Ovary (tissue), 9 donors: ENCODE results near the gene KLHL9. TPM values are rescaled to one million over a fixed set of nuclear protein-coding genes. Genes with fewer than 3 reads are reported as not detected.

Experiments
- DNase-seq, 5 donors: peaks; one replicate each; pipeline ENCODE4 v3.0.0-alpha.2; 2019 to 2020
- H3K27ac ChIP-seq, 2 donors: fragments of 200-600 bp; one replicate each; pipeline versions ENCODE4 v1.5.1 to v1.8.0; 2019 to 2022
- H3K27me3 ChIP-seq: fragments of 200-600 bp; one replicate; pipeline ENCODE4 v1.8.0; 2022
- H3K36me3 ChIP-seq: fragments of 200-600 bp; sonication (generic); one replicate; pipeline ENCODE4 v1.5.1; 2019
- H3K4me1 ChIP-seq: one replicate; pipeline ENCODE4 v1.8.1; 2013; ENCODE audit warnings: mild to moderate bottlenecking, moderate library complexity; ENCODE audit not compliant: insufficient read depth
- H3K4me3 ChIP-seq: fragments of 200-600 bp; sonication (generic); one replicate; pipeline ENCODE4 v1.5.1; 2017
- H3K9me3 ChIP-seq, 2 donors: fragments of 200-600 bp in 1 of 2; sonication (generic) in 1 of 2; one replicate each; pipeline versions ENCODE4 v1.5.1 to v1.8.1; 2013 to 2019; ENCODE audit warnings: mild to moderate bottlenecking in 1 of 2, moderate library complexity in 1 of 2
- EP300 ChIP-seq: sonication (generic); formaldehyde crosslinking; IDR thresholded peaks from one replicate; pipeline ENCODE4 v1.6.1; 2017; ENCODE audit warnings: antibody characterized with exemption
- POLR2A ChIP-seq: fragments of 450-650 bp; IDR thresholded peaks from one replicate; pipeline ENCODE4 v1.6.1; 2017; ENCODE audit warnings: antibody characterized with exemption, mild to moderate bottlenecking, moderate library complexity
- WGBS, 3 donors: extraction: QIAGEN DNeasy Blood & Tissue Kit in 1 of 3; methylation state at CpG; one replicate each; pipeline versions ENCODE4 v1.1.5 to v1.1.7; 2013 to 2017; 5-methylcytosine and 5-hydroxymethylcytosine counted together
- intact Hi-C, 4 donors: fragments of 100-400 bp; cut with DNase I; formaldehyde crosslinking; loops; one replicate each; pipeline versions ENCODE4 v1.11.0 to v1.15.1; 2022 to 2023
- polyA plus RNA-seq, 2 donors: library from polyadenylated mRNA; stranded (reverse); fragments of 200-250 nt in 1 of 2; fragments of 350-450 nt in 1 of 2; fragmentation: Illumina TruSeq in 1 of 2; extraction: RNeasy Lipid Tissue Mini Kit (QIAGEN cat#74804) in 1 of 2; gene quantifications; one replicate each; pipeline ENCODE4 v1.2.3, GENCODE V29; 2013 to 2014
- total RNA-seq, 7 donors: library from RNA; depleted of rRNA in 2 of 7; stranded (reverse); fragments of >200 nt in 2 of 7; fragmentation: NEBNext Ultra II Directional in 3 of 7; extraction: Animal tissue kit (Norgen Biotek cat#: 25700) in 3 of 7; gene quantifications; one replicate each; pipeline versions ENCODE4 v1.1.0 to v1.2.4, GENCODE V29; 2016 to 2023
- TF ChIP-seq, protein P1 (sequence below), 3 donors: fragments of 450-650 bp in 2 of 3; fragments of 200-600 bp in 1 of 3; IDR thresholded peaks; one replicate each; pipeline versions ENCODE4 v1.5.1 to v1.8.0; 2016 to 2022; ENCODE audit warnings: antibody characterized with exemption in 3 of 3, mild to moderate bottlenecking in 1 of 3
- donor health status: DM: no; HTN: no; CAD: no; lungs with moderate emphysema.
- donor health status: DM: no; HTN: no; CAD: no.
- donor health status: Bipolar disorder and iron deficiency.
- donor health status: DM: yes; HTN: yes; CAD: no.
- donor health status: DM: no; HTN: no; CAD: no.
- donor health status: DM: yes; HTN: yes; CAD: no.

Gene KLHL9
- total and polyA plus RNA-seq, 9 donors = 14.3 to 35.9 (median 28.5) TPM

- Histone ChIP-seq H3K27ac (no peak overlapping the region), H3K36me3 (no peaks in the 10 kb centered on the region), H3K4me1 (no peaks in the 10 kb centered on the region), H3K4me3 (no peak overlapping the region), H3K27me3 (no peaks in the 10 kb centered on the region), H3K9me3 (no peaks in the 10 kb centered on the region)
- WGBS, 3 donors = 71 to 92% (median 78%) methylated on average over 1 of the region's 1 CpG
- DNase-seq = no peak
- intact Hi-C loops = no loop called here
- no peak for TF ChIP-seq EP300
- TF ChIP-seq POLR2A = no peak
- TF ChIP-seq, protein P1, sequence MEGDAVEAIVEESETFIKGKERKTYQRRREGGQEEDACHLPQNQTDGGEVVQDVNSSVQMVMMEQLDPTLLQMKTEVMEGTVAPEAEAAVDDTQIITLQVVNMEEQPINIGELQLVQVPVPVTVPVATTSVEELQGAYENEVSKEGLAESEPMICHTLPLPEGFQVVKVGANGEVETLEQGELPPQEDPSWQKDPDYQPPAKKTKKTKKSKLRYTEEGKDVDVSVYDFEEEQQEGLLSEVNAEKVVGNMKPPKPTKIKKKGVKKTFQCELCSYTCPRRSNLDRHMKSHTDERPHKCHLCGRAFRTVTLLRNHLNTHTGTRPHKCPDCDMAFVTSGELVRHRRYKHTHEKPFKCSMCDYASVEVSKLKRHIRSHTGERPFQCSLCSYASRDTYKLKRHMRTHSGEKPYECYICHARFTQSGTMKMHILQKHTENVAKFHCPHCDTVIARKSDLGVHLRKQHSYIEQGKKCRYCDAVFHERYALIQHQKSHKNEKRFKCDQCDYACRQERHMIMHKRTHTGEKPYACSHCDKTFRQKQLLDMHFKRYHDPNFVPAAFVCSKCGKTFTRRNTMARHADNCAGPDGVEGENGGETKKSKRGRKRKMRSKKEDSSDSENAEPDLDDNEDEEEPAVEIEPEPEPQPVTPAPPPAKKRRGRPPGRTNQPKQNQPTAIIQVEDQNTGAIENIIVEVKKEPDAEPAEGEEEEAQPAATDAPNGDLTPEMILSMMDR (IDR thresholded peaks at IDR 0.05) = no peak
Observed at GRCh38 chr9:21294364-21294774, 40.8 kb downstream of the KLHL9 start.

- Histone ChIP-seq H3K27me3 (no peaks in the 10 kb centered on the region), H3K36me3 (no peaks in the 10 kb centered on the region), H3K27ac (no peak overlapping the region), H3K9me3 (peaks cover 0 to 3% of the 10 kb centered on the region in 2 donors), H3K4me1 (no peaks in the 10 kb centered on the region), H3K4me3 (no peak overlapping the region)
- WGBS, 3 donors = 34 to 43% (median 38%) methylated on average over 2 of the region's 2 CpGs
- intact Hi-C loops = no loop called here
- no peak for DNase-seq
- TF ChIP-seq POLR2A (no peak), EP300 (no peak)
- TF ChIP-seq, protein P1 (IDR thresholded peaks at IDR 0.05) = no peak
Observed at GRCh38 chr9:21289848-21290247, 45.4 kb downstream of the KLHL9 start.

DNA sequence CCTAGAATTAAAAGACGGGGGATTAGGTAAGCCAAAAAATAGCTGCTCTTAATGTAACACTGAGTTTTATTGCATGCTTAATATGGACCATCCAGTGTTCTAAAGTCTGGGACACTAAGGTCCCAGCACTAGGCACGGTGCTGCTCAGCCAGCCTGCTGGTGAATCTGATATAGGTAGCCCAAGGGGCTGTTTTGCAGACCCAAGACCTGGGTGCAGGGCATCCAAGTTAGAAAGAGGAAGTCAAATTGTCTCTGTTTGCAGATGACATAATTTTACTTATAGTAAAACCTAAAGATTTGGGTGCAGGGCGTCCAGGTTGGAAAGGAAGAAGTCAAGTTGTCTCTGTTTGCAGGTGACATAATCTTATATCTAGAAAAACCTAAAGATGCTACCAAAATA lies 47.9 kb downstream of the KLHL9 start:
- TF ChIP-seq POLR2A = no peak
- TF ChIP-seq, protein P1 (IDR thresholded peaks at IDR 0.05) = no peak
- no peak for TF ChIP-seq EP300
- Histone ChIP-seq H3K4me1 (no peaks in the 10 kb centered on the region), H3K27ac (no peak overlapping the region), H3K27me3 (no peaks in the 10 kb centered on the region), H3K9me3 (peaks cover 0 to 3% of the 10 kb centered on the region in 2 donors), H3K4me3 (no peak overlapping the region), H3K36me3 (no peaks in the 10 kb centered on the region)
- DNase-seq = no peak
- 66 to 69% (median 66%) methylated on average over 3 of the region's 3 CpGs for WGBS, 3 donors
- intact Hi-C loops = no loop called here

DNA sequence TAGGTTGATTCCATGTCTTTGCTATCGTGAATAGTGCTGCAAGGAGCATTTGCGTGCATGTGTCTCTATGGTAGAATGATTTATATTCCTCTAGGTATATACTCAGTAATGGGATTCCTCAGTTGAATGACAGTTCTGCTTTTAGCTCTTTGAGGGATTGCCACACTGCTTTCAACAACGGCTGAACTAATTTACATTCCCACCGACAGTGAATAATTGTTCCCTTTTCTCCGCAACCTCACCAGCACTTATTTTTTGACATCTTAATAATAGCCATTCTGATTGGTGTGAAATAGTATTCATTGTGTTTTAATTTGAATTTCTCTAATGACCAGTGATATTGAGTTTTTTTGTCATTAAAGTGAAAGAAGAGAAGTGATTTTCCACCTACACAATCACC lies 48.5 kb downstream of the KLHL9 start:
- intact Hi-C loops = no loop called here
- no peak for TF ChIP-seq EP300
- TF ChIP-seq, protein P1 (IDR thresholded peaks at IDR 0.05) = no peak
- no peak for TF ChIP-seq POLR2A
- 79 to 83% (median 83%) methylated on average over 5 of the region's 5 CpGs for WGBS, 3 donors
- Histone ChIP-seq H3K9me3 (peaks cover 0 to 3% of the 10 kb centered on the region in 2 donors), H3K36me3 (no peaks in the 10 kb centered on the region), H3K27ac (no peak overlapping the region), H3K4me1 (no peaks in the 10 kb centered on the region), H3K4me3 (no peak overlapping the region), H3K27me3 (no peaks in the 10 kb centered on the region)
- DNase-seq = no peak
